Activated T-cell treated with anti-CD3 and anti-CD28 coated beads, Interleukin-2, amount 50 U/mL, for 1 hour (primary cell): ENCODE data around the gene KLHL6.
"Not testable (repeated sequence)": the region's sequence is repeated elsewhere in the genome, so short reads cannot be mapped to it uniquely, and the experiment has no call there.

ENCODE experiments used
- DNase-seq: peaks from one replicate; pipeline ENCODE4 v3.0.0-alpha.2; 2020

Gene KLHL6

DNA sequence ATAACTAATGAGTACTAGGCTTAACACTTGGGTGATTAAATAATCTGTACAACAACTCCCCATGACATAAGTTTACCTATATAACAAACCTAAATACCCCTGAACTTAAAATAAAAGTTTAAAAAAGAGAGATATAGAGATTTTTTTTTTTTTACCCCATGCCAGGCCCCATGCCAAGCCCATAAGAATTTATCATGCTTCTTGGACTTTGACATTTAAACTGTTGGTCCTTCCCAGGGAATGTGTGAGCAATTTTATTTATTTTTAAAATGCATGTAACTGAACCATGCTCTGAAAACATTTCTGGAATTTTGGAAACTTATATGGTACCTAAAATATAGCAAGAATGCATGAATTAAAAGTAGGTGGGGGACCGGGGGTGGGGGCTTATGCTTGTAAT lies 26.3 kb downstream of the KLHL6 start:
- DNase-seq, result no peak

DNA sequence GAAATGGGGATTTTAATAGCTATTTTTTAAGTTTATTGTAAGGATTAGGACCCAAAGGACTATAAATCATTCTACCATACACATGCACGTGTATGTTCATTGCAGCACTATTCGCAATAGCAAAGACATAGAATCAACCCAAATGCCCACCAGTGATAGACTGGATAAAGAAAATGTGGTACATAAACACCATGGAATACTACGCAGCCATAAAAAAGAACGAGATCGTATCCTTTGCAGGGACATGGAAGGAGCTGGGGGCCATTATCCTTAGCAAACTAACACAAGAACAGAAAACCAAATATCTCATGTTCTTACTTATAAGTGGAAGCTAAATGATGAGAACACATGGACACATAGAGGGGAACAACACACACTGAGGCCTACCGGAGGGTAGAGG lies 26.7 kb downstream of the KLHL6 start:
- DNase-seq, result not testable (repeated sequence)

DNA sequence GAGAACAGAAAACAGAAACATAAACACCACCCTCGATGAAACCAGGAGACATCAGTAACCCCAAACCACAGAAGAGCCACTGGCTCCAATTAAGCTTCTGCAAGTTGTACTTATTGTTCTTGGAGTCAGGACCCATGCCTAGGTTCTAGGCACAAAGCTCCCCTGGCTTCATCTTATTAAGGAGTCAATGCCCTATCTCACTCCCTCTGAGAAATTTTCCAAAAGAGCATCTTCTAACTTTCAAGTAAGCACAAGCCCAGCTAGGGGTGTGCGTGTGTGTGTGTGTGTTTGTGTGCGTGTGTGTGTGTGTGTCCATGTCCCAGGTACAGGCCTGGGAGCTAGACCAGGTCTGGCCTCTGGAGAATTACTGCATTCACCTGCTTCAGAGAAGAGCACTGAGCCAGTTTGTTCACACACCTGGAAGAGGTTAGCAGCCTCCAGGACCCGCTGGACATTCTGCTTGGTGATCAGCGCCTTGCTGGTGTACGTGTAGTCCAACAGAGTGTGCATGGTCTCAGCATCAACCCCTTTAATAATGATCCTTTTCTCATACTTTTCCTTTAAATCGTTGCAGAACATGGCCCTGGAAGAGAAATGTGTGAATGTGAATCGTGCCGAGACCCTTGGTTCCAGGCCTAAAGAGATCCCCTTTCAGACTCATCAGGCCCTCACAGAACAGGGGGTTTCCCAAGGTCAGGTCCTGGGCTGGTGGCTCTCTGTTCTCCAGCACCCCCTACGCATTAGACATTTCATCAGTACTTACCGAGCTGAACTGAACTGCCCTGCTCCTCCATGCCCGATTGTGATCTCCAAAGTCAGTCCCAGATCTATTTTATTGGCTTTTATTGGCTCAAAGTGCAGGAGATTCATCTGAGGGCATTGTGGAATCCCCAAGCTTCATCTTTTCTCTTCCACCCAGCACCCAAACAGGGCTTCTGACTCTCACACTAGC lies 27.8 kb downstream of the KLHL6 start:
- no peak for DNase-seq

DNA sequence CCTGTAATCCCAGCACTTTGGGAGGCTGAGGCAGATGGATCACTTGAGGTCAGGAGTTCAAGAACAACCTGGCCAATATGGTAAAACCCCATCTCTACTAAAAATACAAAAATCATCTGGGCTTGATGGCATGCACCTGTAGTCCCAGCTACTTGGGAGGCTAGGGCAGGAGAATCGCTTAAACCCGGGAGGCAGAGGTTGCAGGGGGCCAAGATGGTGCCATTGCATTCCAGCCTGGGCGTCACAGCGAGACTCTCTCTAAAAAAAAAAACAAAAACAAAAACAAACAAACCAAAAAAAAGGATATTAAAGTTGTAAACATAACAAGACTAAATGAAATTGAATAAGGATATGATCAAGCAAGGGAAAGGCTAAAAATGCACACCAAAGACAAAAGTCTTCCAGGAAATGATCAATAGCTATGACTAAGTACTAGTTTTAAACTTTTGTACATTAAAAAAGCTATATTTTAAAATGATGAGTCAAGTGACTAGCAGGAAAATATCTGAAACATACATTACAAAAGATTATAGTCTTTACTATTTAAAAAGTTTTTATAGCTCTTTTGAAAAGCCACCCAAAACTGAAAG lies 28.6 kb downstream of the KLHL6 start:
- no peak for DNase-seq

DNA sequence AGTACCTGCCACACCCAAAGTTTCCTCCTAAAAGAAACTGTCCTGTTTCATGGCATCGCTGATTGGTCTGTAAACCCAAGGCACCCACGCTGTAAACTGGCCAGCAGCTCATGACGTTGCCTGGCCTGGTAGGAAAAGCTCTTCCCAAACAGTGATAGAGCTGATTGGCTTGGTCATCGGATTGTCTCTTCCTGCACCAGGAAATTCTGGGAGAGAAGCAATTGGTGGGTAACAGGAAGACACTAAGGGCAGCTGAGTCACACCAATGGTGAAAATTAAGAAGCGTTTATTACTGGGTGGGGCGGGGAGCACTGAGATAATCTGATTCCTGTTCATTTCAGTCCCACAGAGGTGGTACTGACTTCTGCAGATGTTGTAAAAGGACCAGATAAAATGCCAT lies 31.0 kb downstream of the KLHL6 start:
- DNase-seq, result no peak

DNA sequence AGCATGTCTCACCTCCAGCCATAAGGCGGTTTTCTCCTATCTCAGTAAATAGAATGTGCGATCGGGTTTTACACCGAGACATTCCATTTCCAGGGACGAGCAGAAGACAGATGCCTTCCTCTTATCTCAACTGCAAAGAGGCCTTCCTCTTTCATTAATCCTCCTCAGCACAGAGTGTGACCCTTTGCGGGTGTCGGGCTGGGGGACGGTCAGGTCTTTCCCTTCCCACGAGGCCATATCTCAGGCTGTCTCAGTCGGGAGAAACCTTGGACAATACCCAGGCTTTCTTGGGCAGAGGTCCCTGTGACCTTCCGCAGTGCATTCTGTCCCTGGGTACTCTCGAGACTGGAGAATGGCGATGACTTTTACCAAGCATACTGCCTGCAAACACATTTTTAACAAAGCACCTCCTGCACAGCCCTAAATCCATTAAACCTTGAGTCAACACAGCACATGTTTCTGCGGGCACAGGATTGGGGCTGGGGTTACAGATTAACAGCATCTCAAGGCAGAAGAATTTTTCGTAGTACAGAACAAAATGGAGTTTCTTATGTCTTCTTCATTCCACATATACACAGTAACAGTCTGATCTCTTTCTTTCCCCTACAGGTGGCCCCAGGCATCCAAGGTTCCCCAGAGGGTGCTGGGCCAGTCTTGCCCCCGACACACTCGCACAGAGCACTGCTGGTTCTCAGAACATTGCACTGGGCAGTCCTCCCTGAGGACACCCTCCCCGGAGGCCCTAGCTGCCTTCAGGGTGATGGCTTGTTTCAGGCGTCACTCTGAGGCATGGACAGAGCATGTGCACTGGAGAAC lies 34.6 kb downstream of the KLHL6 start:
- not testable (repeated sequence) for DNase-seq

DNA sequence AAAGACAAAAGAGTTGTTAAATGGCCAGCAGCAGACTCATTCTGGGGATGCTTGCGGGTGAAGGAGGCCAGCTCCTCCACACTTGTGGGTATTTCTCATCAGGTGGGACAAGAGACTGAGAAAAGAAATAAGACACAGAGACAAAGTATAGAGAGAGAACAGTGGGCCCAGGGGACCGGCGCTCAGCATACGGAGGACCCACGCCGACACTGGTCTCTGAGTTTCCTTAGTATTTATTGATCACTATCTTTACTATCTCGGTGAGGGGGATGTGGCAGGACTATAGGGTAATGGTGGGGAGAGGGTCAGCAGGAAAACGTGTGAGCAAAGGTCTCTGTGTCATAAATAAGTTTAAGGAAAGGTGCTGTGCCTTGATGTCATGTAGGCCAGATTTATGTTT lies 35.2 kb downstream of the KLHL6 start:
- DNase-seq, result not testable (repeated sequence)

DNA sequence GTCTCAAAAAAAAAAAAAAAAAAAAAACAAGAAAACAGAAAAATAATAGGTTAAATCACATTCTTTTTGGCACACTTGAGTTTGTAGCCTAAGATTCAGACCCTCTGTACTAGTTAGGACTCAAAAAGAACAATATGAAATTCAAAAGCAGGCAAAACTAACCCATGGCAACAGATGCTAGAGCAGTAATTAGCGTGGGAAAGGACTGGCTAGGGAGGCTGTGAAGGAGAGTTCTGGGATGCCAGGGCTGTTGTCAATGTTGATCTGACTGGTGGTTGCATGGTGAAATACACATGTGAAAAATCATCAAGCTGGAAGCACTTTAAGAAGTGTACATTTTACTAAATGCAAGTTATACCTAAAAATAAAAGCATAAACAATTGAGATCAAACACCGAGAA lies 35.6 kb downstream of the KLHL6 start:
- DNase-seq, result no peak

DNA sequence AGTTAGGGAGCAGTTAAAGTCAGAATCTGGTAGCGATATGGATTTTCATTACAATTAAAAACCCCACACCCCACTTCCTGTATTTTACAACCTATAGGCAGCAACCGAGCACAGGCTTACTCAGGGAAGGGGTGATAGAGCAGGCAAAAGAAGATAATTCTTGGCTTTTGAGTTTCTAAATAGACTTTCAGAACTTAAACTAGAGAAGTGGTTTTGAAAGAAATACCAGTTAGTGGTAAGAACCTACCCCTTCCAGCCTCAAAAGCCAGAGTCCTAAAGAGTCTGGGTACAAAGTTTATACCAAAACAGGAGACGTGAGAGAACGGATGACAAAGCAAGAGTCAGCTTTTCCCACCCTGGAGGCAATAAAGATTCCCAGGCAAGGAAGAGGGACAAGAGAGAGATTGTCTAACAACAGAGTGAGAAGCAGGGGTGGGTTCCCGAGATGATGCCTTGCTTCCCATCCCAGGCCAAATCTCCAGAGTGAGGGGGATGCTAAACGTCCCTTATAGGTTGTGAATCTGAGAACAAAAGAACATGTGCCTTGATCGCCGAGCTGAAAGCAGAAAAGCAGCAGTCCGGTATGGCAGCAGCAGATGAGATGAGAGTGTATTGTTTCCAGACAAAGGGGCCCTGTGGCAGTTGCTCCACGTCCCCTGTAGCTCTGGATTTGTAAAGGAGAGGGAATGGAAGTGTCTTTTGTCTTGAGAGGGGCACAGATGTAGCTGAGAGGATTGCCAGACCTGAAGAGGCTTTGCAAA lies 36.8 kb downstream of the KLHL6 start:
- no peak for DNase-seq

DNA sequence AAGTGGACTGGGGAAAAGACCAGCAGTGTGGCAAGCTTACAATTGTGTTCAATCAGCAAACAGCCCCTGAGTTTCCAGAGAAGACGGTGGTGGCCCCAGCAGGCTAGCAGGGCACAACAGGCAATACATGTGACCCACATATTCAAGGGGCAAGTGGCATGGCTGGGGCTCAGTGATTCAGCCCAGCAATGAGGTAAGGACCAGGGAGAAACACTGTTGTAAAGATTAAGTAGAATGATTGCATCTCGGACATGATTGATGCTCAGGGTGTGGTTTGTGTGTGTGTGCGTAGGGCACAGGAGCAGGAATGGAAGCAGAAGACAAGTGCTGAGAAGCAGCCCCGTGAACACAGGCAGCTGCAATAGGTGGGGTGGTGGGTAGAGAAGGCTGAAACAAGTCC lies 37.9 kb downstream of the KLHL6 start:
- no peak for DNase-seq

DNA sequence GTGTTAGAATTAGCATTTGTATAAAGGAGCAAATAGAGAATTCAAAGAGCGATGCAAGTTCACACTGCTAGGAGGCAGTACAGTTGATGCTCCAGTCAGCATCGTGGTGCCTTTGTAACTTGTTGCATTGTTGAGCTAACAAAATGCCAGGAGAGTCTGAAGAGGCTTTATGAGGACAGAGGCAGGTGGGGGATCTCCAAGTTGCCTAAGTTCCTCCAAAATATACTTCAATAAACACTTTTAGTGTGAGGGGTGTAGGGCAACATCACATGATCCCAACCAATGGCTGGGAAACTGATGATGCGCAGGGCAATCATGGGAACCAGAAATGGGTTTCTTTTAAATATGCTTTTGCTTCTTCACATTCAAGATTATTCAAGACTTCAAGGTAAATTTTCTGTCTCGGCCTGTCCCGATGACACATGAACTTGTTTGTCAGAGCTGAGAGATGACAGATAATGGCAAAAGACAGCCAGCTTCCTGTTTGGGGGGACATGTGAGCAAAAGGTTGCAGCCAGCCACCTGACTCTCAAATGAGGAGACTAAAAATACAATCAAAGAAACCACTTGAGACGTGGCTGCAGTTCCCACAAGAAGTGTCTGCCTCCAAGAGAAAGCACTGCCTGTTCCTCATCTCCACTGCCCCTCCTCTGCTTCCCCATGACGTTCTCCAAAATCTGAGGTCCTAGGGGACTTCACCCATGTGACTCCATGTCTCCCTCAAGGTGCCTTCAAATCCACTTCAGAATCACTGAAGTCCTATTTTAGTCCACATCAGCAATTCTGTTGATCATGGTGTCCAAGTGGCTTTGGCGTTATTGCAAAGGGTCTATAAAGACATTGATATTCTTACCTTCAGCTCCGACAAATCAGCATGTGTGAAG lies 39.3 kb downstream of the KLHL6 start:
- peak; percentile 57 for DNase-seq

DNA sequence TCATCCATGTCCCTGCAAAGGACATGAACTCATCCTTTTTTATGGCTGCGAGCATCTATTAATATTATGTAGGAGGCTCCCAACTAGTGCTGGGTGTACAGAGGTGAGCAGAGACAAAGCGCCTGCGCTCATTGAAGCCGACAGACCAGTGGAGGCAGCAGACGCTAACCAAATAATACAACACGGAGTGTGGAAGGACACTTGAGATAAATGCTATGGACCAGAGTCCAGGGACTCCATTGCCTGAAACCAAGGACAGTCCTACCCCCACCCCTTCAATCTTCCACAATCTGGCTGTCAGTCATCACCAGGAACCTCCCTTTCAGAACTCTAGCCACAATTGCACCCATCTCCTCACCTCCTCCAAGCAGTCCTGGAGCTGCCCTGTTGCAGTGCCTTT lies 41.5 kb downstream of the KLHL6 start:
- no peak for DNase-seq

DNA sequence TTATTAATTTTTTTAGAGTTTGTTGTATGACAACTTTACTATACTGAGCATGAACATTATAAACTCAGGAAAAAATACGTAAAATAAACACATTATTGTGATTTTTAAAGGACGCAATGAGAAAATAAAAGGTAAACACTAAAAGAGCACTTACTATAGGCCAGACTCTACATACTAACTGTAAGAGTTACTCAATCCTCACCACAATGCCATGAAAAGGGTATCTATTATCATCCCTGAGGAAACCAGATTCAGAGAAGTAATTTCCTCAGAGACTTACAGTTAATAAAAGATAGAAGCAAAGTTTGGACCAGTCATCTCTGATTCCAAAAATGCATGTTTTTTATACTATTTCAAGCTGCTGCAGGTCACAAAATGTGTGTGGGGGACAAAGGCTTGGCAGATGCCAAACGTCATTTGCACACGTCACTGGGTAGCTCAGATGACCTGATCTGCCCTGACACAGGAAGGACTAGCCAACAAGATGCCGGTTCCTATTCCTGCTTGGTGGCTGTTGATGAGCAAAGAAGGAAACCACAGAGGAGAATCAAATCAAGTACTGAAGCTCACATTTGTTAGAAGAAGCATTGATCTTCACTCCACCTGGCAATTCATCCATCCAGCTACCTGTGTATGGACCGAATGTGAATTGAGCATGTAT lies 42.3 kb downstream of the KLHL6 start:
- peak; percentile 52 for DNase-seq

DNA sequence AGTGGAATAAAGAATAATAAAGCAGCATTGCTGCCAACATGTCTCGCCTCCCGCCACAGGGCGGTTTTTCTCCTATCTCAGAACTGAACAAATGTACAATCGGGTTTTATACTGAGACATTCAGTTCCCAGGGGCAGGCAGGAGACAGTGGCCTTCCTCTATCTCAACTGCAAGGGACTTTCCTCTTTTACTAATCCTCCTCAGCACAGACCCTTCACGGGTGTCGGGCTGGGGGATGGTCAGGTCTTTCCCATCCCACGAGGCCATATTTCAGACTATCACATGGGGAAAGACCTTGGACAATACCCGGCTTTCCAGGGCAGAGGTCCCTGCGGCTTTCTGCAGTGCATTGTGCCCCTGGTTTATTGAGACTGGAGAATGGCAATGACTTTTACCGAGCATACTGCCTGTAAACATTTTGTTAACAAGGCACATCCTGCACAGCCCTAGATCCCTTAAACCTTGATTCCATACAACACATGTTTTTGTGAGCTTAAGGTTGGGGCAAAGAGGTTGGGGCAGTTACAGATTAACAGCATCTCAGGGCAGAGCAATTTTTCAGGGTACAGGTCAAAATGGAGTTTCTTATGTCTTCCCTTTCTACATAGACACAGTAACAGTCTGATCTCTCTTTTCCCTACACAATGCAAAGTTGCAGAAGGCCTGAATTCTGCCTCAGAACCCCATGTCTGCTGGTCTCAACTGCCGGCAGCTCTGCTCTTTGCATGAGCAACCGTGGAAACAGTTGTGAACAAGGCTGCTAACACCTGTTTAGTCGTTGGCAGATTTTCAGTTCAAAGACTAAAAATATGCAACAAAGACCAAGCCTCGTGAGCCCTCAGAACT lies 44.0 kb downstream of the KLHL6 start:
- DNase-seq, result not testable (repeated sequence)

DNA sequence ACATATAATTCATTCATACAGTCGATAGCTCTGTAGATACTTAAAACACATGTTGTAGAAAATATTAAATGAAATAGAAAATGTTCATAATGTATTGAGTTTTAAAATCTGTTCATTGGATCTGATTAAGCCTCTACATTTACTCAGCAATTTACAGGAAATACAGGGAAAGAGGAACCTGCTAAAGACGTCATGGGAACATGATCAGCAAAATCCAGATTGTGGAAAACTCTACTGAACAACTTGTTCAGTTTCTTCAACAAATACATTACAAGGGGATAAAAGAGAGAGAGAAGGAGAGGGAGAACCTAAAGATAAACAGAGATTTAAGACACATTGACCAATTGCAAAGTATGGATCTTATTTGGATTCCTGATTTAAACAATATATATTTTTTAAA lies 46.7 kb downstream of the KLHL6 start:
- no peak for DNase-seq

DNA sequence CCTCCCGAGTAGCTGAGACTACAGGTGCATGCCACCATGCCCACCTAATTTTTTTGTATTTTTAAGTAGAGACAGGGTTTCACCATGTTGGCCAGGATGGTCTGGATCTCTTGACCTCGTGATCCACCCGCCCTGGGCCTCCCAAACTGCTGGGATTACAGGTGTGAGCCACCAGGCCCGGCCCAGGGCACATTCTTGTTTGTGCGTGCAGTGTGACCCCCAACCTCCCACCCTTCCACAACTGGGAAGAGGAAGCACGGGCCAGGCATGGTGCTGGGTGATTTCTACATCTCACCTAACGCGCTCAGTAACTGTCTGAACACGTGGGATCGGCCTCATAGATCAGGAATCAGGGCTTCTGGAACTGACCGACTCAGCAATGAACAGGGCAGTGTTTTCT lies 48.0 kb downstream of the KLHL6 start:
- DNase-seq, result no peak

DNA sequence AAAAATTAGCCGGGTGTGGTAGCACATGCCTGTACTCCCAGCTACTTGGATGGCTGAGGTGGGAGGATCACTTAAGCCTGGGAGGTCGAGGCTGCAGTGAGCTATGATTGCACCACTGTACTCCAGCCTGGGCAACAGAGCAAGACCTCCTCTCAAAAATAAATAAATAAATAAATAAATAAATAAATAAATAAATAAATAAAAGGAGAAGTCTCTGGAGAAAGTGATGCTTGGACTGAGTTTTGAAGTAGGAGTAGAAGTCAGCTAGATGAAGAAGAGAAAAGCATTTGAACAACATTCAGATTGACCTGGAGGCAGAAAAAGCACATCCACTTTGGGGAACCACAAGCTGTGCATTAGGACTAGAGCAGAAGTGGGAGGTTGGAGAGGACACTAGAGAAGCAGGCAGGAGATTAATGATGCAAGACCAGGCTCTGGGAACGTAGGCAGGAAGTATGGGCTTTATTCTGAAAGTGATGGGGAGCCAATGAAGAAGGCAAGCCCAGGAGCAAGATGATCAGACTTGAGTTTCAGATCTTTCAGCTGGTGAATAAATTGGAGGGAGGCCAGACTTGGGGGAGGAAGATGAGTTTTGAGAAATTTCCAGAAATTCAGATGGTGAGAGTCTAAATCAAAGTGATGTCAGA lies 48.7 kb downstream of the KLHL6 start:
- DNase-seq, result no peak

DNA sequence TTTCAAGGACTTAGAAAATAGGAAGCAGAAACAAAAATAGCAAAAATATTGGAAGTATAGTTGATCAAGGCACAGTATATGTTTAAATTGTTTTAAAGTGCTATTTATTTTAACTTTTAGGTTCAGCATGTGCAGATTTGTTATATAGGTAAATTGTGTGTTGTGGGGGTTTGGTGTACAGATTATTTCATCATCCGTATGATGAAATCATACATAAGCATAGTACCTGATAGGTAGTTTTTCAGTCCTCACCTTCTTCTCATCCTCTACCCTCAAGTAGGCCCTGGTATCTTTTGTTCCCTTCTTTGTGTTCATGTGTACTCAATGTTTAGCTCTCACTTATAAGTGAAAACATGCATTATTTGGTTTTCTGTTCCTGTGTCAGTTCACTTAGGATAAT lies 50.9 kb downstream of the KLHL6 start:
- DNase-seq, result no peak

DNA sequence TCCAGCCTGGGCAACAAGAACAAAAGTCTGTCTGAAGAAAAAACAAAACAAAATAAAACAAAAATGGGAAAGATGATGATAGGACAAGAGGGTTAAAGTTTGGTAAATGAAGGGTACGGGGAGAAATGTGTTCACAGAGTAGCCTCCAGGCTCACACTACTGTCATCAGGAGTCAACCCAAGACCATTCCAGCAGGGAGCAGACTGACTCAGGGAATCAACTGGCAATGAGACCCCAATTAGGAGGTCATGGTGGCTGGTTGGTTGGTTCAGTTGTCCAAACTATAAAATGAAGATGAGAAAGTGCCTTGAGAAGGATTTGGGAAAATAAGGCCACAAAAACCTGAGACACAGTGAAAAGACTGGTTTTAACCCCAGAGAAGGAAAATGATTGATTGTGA lies 51.8 kb downstream of the KLHL6 start:
- no peak for DNase-seq
